HepG2 (cell line): ENCODE measurements around the gene HSD17B8. TPM values are rescaled to one million over a fixed set of nuclear protein-coding genes. Genes with fewer than 3 reads are reported as not detected.

ENCODE experiments used
- ARHGAP35 ChIP-seq: sonication (generic); formaldehyde crosslinking; IDR thresholded peaks from 2 replicates; pipeline ENCODE4 v1.9.0; 2022; ENCODE audit warnings: mild to moderate bottlenecking, inconsistent platforms, moderate library complexity, missing genetic modification reagents, borderline replicate concordance
- CENPBD1 ChIP-seq: sonication (generic); formaldehyde crosslinking; IDR thresholded peaks from 2 replicates; pipeline ENCODE4 v1.8.0; 2022; ENCODE audit warnings: missing genetic modification reagents, low read depth, mild to moderate bottlenecking, borderline replicate concordance
- DMAP1 ChIP-seq: IDR thresholded peaks from 2 replicates; pipeline ENCODE4 v1.6.1; 2016
- EP300 ChIP-seq, 3 experiments: sonication (generic) in 1 of 3; formaldehyde crosslinking in 1 of 3; IDR thresholded peaks; 2 replicates each; pipeline versions ENCODE4 v1.5.1 to v1.6.1; 2011 to 2020; ENCODE audit warnings: low read depth in 2 of 3, low read length in 2 of 3, borderline replicate concordance in 1 of 3, improper control_type of control experiment in 1 of 3, mild to moderate bottlenecking in 1 of 3, missing genetic modification reagents in 1 of 3, moderate library complexity in 1 of 3
- ETV6 ChIP-seq: sonication (generic); formaldehyde crosslinking; conservative IDR thresholded peaks from 2 replicates; pipeline ENCODE4 v1.4.0; 2020; ENCODE audit warnings: missing genetic modification reagents
- EZH2 ChIP-seq: conservative IDR thresholded peaks from 2 replicates; pipeline ENCODE4 v1.6.1; 2012; ENCODE audit warnings: mild to moderate bottlenecking, low read depth, low read length, moderate library complexity
- ISL2 ChIP-seq: sonication (generic); formaldehyde crosslinking; IDR thresholded peaks from 2 replicates; pipeline ENCODE4 v1.5.0; 2020; ENCODE audit warnings: missing genetic modification reagents
- MEIS2 ChIP-seq: sonication (generic); formaldehyde crosslinking; IDR thresholded peaks from 2 replicates; pipeline ENCODE4 v1.9.0; 2021; ENCODE audit warnings: mild to moderate bottlenecking, missing genetic modification reagents
- MNT ChIP-seq: fragments of 450-650 bp; IDR thresholded peaks from 2 replicates; pipeline ENCODE4 v1.6.1; 2016
- NR3C1 ChIP-seq: sonication (generic); formaldehyde crosslinking; IDR thresholded peaks from 2 replicates; pipeline ENCODE4 v1.4.0; 2020; ENCODE audit warnings: missing genetic modification reagents
- PBX3 ChIP-seq: sonication (generic); formaldehyde crosslinking; IDR thresholded peaks from 2 replicates; pipeline ENCODE4 v1.8.1; 2023; ENCODE audit warnings: missing genetic modification reagents, inconsistent platforms, borderline replicate concordance
- PCBP2 ChIP-seq: fragments of 200-400 bp; formaldehyde crosslinking; optimal IDR thresholded peaks from 2 replicates; pipeline ENCODE3; 2018; ENCODE audit warnings: low read length, low read depth; ENCODE audit not compliant: poor library complexity, severe bottlenecking
- PREB ChIP-seq: sonication (generic); formaldehyde crosslinking; IDR thresholded peaks from 2 replicates; pipeline ENCODE4 v1.4.0; 2020; ENCODE audit warnings: missing genetic modification reagents
- SNAI1 ChIP-seq: sonication (generic); formaldehyde crosslinking; IDR thresholded peaks from 2 replicates; pipeline ENCODE4 v1.5.0; 2020; ENCODE audit warnings: mild to moderate bottlenecking, missing genetic modification reagents, borderline replicate concordance
- SSRP1 ChIP-seq: IDR thresholded peaks from 2 replicates; pipeline ENCODE4 v1.6.1; 2016; ENCODE audit warnings: control low read depth
- ZNF138 ChIP-seq: sonication (generic); formaldehyde crosslinking; IDR thresholded peaks from 2 replicates; pipeline ENCODE4 v1.5.0; 2020; ENCODE audit warnings: mild to moderate bottlenecking, low read depth, missing genetic modification reagents
- ZNF232 ChIP-seq: sonication (generic); formaldehyde crosslinking; IDR thresholded peaks from 2 replicates; pipeline ENCODE4 v1.4.0; 2020; ENCODE audit warnings: missing genetic modification reagents, borderline replicate concordance
- ZNF276 ChIP-seq: sonication (generic); formaldehyde crosslinking; IDR thresholded peaks from 2 replicates; pipeline ENCODE4 v1.4.0; 2020; ENCODE audit warnings: mild to moderate bottlenecking, low read depth, missing genetic modification reagents
- ZNF552 ChIP-seq: sonication (generic); formaldehyde crosslinking; IDR thresholded peaks from 2 replicates; pipeline ENCODE4 v1.9.0; 2022; ENCODE audit warnings: missing genetic modification reagents, mild to moderate bottlenecking, borderline replicate concordance
- ZNF615 ChIP-seq: sonication (generic); formaldehyde crosslinking; IDR thresholded peaks from 2 replicates; pipeline ENCODE4 v1.5.0; 2020; ENCODE audit warnings: mild to moderate bottlenecking, missing genetic modification reagents, borderline replicate concordance
- polyA plus RNA-seq, 8 experiments: library from polyadenylated mRNA; depleted of rRNA in 3 of 8; stranded (reverse) in 7 of 8; unstranded in 1 of 8; fragments of >200 nt; fragmentation: Illumina TruSeq in 4 of 8; extraction: Trizol in 4 of 8; gene quantifications; 2 replicates each; pipeline versions ENCODE4 v1.2.1 to v1.2.3, GENCODE V29; 2011 to 2016; ENCODE audit warnings: low read depth in 4 of 8, missing spikeins in 1 of 8, mixed read lengths in 1 of 8; ENCODE audit not compliant: insufficient read depth in 1 of 8
- total RNA-seq, 5 experiments: library from RNA; depleted of rRNA; stranded (reverse); fragments of >200 nt; fragmentation: Illumina TruSeq; extraction: Trizol; gene quantifications; 2 replicates each; pipeline ENCODE4 v1.2.3, GENCODE V29; 2016; ENCODE audit warnings: low read depth in 1 of 5

The HSD17B8 gene
- total and polyA plus RNA-seq, 2 of the 13 experiments (the other 11 are each of a cell fraction or from before 2014, with no cell fraction given), result 12.6 to 20.1 TPM

GRCh38 chr6:33198159-33198852 is 6.1 kb upstream of the HSD17B8 start (continued):
- TF ChIP-seq MNT (no peak; the same call in 1 of the 2 replicates), PBX3 (CRISPR knock-in tag) (no peak), ZNF276 (CRISPR knock-in tag) (no peak), ETV6 (CRISPR knock-in tag) (no peak), ZNF552 (CRISPR knock-in tag) (no peak), ZNF615 (CRISPR knock-in tag) (no peak), EZH2 (no peak), ZNF232 (CRISPR knock-in tag) (no peak; the same call in 1 of the 2 replicates), PCBP2 (no peak), ARHGAP35 (CRISPR knock-in tag) (0 out of 2 replicates have a peak, but pooled peaks have one; percentile 35), MEIS2 (CRISPR knock-in tag) (peak; percentile 91; the same call in 1 of the 2 replicates), SNAI1 (peak; percentile 97), CENPBD1 (CRISPR knock-in tag) (no peak), DMAP1 (CRISPR knock-in tag) (no peak; the same call in 1 of the 2 replicates), SSRP1 (CRISPR knock-in tag) (peak; percentile 56; the same call in 1 of the 2 replicates), ZNF138 (CRISPR knock-in tag) (no peak), EP300 (IDR thresholded peaks at IDR 0.05; ENCODE audit: low read depth in 2 of 2, low read length in 2 of 2) (peak in 1 of 2 experiments; percentile 95; a peak in 3 of 4 replicates), EP300 (CRISPR knock-in tag; IDR thresholded peaks at IDR 0.05; ENCODE audit: borderline replicate concordance) (peak; percentile 89), ISL2 (CRISPR knock-in tag) (peak; percentile 83; the same call in 1 of the 2 replicates), PREB (CRISPR knock-in tag) (no peak), NR3C1 (CRISPR knock-in tag) (no peak)
